GM21786 (cell line): ENCODE data around the gene SNX3.

Experiments
- ATAC-seq: cut with Tn5 transposase; IDR thresholded peaks from one replicate; pipeline ENCODE4 v1.9.1; 2021; ENCODE audit not compliant: unreplicated experiment

SNX3 gene

GRCh38 chr6:108171291-108171917 lies 89.4 kb downstream of the SNX3 start:
- ATAC-seq, result no peak

- no peak for ATAC-seq
These were observed 90.2 kb downstream of the SNX3 start for GRCh38 chr6:108170332-108171290.

DNA sequence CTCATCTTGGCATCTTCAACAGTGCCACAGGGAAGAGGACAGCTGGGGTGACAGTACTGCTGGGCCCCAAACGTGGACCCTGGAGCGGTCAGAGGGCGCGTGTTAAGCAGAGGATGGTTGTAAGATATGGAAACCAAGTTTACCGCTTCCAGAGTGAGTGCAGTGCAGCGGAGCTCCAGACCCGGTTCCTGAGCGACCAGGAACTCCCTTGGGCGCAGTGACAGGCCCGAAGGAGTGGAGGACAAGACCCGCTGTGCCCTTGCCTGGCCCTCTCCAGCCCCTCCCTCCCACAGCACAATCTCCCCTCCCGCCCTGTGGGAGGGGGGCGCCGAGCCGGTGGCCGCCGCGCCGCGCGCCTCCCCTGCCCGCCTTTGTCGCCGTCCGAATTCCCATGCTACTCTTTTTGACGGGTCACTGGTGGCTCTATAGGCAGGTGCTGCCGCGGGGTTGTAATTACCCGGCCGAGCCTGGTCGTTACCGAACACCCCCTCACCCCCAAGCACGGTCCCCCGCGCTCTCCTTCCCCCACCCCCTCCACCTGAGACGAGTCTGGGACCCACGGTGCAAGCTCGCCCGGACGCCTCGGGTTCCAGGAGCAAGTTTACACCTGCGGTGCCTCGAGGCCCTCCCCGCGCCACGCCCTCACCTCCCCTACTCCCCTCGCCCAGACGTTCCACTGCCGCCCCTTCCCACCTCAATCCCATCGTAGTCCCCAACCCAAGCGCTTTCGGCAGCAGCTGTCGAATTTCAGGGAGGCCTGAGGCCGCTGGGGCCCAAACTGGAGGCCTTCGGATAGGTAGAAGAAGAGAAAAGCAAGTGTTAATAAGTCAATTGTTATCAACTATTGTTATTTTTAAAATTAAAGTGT lies 91.1 kb downstream of the SNX3 start:
- no peak for ATAC-seq

- no peak for ATAC-seq
These were observed 92.1 kb downstream of the SNX3 start for GRCh38 chr6:108168501-108169463.

DNA sequence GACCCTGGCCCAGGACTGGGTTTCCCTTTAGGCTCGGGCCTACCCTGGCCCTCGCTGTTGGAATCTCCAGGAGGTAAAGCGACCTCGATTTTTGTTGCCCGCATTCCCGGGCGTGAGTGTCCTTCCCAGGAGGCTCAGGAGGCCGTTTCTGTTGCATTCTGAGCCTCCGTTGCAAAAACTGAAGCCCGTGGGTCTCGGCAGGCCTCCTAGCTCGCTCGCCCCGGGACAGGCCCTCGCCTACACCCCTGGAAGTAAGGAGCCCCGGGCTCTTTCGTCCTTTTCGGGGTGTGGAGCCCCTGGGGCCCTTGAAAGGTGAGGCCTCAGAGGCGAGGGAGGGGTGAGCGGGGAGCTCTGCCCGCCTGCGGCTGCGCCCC lies 92.8 kb downstream of the SNX3 start:
- no peak for ATAC-seq

DNA sequence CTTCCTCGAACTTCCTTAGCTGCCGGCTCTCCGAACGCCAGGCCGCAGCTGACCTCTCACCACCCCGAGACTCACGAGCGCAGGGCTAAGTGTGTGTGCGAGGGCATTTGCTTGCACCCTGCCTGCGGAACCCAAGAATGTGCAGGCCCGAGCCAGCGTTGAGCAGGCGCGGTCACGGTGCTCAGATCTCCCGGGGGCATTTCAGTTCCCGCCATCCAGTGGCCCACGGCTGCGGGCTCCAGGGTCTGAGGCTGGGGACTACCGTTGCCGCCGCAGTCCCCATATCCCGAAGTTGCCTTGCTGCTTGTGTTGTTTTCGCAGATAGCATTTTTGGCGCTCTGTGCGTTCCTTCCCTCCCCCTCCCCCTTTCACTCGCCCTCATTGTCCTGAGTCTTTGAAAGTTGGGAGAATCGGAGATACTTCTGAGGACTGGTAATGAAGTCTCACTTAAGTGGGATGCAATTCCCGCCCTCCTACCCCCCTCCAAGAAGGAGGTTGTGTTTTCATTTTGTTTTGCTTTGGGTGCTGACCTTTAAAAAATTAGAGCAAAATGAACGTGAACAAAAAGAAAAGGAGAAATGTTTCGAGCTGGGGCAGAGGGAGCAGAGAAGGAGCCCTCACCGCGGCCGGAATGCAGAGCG lies 93.3 kb downstream of the SNX3 start:
- ATAC-seq, result no peak

GRCh38 chr6:108166664-108167448 lies 94.0 kb downstream of the SNX3 start:
- no peak for ATAC-seq

- no peak for ATAC-seq
These were observed 94.9 kb downstream of the SNX3 start, which contains the start of gene NR2E1 for GRCh38 chr6:108165714-108166663. TSS of gene NR2E1 (plus strand) at chr6:108166022. CDS start at chr6:108166766, 744 bp downstream.

GRCh38 chr6:108164815-108165706 lies 95.8 kb downstream of the SNX3 start:
- ATAC-seq, result no peak

DNA sequence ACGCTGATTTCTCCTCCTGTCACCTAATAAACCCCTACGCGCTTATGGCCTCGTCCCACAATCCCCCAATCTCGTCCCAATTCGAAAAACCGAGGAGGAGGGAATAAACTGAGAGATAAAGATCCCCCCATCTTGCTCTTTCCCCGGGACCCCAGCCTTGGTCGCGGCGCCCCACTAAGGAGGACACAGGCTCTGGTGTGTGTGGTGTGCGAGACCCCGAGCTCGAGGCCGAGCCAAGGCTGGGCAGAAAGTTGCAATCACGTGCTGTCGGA lies 96.4 kb downstream of the SNX3 start:
- ATAC-seq, result no peak

GRCh38 chr6:108163644-108164542 lies 96.9 kb downstream of the SNX3 start:
- ATAC-seq, result no peak

DNA sequence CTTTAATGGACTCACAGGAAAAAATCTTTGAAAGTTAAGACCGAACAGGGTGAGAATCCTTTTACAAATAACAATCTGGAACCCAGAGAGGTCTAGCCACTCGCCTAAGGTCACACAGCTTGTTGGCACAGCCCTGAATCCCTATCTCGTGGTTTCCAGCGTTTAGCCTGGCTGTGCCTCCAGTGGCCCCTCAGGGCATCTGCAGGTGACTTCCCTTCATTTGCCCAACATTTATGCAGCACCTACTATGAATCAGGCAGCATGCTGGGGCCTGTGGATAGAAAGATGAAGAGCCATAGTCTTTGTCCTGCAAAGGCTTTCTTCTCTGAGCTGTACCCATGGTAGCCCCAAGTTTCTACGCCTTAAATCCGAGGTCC lies 97.6 kb downstream of the SNX3 start:
- no peak for ATAC-seq

DNA sequence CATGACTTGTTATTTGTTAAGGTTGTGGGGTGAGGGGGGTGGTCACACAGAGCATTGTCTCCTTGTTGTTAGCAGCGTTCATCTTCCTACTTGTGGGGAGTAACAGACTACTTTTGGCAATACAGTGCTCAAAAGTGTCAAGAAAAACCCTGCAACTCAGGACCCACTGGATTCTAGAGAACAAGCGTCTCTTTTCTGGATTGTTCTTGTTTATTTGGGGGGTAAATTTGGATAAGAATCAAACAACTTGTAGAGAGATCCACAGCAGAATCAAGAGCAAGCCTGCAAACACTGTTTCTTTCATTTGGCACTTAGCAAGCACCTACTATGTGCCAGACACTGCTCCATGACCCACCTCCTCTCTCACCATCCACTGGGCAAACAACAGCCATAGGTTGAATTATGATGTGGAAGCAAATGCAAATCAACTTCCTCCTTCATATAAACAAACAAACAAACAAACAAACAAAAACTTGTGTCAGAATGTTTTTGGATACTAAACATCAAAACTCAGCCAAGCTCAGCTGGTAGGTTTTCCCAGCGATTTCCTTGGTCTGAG lies 99.0 kb downstream of the SNX3 start:
- ATAC-seq, result no peak
